GM21515 (cell line): ENCODE measurements around the gene N4BP2L2.
A peak's percentile ranks its signal among the peaks of the same experiment; 100 is the strongest.

ENCODE experiments used
- ATAC-seq: cut with Tn5 transposase; IDR thresholded peaks from one replicate; pipeline ENCODE4 v1.9.1; 2021; ENCODE audit not compliant: unreplicated experiment

N4BP2L2 gene

GRCh38 chr13:32426990-32427851 is 111.4 kb downstream of the N4BP2L2 start:
- ATAC-seq = peak; percentile 22

DNA sequence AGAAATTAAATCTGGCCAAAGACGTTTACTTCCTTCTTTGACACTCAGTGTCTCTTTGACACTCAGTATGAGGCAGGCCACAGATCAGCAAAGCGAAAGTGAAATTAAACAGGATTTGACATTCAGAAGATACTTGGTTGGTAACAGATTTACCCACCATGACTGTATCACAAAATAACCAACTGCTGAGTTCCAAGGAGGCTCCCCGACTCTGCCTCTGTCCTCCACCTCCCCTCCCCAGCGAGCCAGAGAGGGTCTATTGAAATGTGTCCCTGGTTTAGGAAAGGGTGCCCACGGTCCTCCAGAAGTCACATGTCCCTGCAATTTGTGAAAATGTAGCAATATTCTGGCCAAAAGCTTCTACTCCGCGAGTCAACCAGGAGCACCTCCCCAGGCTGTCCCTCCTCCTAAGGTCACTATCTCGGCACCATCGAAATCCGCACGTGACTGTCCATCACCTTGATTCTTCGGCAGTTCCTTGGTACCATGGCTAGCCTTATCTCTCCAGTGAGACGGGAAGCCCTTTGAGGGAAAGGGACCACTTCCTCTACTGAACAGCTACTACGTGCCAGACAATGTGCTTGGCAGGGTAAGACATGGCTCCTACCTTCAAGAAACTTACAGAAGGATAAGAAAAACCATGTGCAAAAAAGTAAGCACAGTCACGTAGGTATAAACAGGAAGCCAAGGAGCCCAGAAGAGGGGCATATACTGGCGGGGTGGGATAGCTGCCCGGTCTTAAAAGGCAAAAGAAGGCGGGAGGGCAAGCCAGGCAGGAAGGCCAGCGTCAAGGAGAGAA is 112.2 kb downstream of the N4BP2L2 start:
- ATAC-seq = peak; percentile 30

DNA sequence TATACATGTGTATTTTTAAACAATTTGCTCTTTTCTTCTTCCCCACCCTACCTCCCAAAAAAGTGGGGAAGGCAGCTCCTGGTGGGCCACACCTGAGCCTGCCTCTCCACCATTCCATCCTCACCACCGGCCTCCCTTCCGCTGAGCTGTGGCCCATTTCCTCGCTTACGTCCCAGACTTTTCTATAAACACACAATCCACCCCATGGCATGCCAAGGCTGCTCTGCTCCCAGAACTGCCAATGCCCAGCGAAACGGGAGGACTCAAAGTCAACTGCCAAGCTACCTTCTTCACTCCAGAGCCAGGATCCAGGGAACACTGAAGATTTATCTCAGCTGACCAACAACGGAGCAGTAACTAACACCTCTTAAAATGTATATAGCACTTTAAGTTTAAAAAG is 113.4 kb downstream of the N4BP2L2 start:
- ATAC-seq = no peak

DNA sequence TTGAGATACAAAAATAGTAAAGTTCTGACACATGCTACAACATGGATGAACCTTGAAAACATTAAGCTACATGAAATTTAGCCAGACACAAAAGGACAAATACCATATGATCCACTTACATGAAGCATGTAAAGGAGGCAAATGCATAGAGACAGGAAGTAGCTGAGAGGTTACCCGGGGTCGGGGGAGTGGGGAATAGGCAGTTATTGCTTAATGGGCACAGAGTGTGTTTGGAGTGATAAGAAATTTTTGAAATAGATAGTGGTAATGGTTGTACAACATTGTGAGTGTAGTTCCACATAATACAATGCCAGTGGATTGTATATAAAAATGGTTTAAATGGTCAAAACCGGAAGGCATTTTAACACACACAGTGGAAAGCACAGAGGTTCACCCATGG is 115.0 kb downstream of the N4BP2L2 start:
- ATAC-seq = no peak

GRCh38 chr13:32419862-32420261 is 118.7 kb downstream of the N4BP2L2 start:
- ATAC-seq = no peak

DNA sequence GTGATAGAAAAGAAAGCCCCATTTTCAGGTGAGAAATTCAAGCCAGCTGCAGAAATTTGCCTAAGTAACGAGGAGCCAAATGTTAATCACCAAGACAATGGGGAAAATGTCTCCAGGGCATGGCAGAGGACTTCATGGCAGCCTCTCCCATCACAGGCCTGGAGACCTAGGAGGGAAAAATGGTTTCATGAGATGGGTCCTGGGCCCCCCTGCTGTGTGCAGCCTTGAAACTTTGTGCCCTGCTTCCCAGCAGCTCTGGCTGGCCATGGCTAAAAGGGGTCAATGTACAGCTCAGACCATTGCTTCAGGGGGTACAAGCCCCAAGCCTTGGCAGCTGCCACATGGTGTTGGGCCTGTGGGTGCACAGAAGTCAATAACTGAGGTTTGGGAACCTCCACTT is 120.6 kb downstream of the N4BP2L2 start:
- ATAC-seq = no peak

- no peak for ATAC-seq
Observed at GRCh38 chr13:32415019-32415418, 123.6 kb downstream of the N4BP2L2 start.

DNA sequence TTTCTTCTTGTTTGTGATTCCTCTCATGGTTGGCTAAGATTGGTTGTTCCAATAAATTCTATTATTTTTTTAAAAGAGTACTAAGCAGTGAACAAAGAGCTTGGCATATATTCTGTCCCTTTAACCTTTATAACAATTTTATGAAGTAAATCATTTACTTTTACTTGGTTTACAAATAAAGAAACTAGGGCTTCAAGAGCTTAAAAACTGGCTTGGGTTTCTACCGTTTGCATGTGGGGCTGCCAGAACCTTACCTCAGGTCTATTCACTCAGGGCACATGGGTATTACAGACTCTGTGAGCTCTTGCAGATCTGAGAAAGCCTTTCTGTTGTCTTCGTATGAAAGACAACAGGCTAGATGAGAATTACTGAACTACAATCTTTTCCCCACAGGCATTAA is 124.0 kb downstream of the N4BP2L2 start:
- no peak for ATAC-seq

- ATAC-seq = no peak
Observed at GRCh38 chr13:32413284-32413683, 125.3 kb downstream of the N4BP2L2 start.

DNA sequence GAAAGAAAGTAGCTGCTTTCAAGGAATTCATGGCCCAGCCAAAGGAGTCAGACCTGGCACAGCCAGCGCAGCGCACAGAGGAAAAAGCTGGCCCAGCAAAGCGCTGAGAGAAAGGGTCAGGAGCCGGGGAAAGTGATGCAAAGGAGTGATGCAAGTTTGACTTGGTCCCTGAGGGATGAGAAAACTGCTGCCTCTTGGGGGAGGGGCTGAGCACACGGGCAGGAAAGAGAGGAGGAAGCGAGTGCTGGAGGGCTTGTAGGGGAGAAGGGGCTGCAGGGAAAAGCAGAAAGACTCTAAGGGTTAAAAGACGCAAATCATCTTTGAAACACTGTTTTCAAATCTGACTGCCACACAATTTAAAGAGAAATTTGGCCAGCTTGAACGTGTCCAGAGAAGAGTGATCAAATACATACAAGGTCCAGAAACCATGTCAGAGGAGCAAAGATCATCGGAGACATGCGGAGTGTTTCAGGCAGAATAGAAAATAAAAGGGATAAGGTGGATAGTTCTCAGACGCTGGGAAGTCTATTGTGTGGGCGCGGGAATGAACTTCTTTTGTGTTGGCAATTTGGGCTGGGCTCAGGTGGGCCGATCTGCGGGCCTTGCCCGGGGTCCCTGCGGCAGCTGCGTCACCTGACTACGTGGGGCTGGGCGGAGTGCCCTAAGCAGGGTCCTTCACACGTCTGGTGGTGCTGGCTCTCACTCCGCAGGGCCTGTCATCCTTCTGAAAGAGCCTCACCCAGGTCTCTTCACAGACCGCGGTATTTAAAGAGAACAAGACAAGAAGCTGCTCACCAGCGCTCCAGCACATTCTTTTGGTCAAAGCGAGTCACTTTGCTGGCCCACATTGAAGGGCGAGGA is 128.8 kb downstream of the N4BP2L2 start:
- no peak for ATAC-seq

DNA sequence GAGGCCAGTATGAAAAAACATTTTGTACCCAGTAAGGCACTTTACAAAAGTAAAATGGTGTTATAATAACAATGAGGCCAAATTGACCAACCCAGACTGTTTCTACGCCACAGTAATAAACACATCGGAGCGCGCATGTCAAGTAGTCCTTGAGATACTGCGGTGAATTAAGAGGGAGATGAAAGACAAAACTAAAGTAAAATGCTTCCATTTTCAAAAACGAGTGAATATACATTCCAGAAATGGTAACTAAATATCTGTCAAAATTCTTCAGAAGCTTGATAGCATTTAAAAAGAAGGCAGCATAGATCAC is 129.6 kb downstream of the N4BP2L2 start:
- no peak for ATAC-seq

- ATAC-seq = no peak
Observed at GRCh38 chr13:32408296-32409000, 130.1 kb downstream of the N4BP2L2 start.

DNA sequence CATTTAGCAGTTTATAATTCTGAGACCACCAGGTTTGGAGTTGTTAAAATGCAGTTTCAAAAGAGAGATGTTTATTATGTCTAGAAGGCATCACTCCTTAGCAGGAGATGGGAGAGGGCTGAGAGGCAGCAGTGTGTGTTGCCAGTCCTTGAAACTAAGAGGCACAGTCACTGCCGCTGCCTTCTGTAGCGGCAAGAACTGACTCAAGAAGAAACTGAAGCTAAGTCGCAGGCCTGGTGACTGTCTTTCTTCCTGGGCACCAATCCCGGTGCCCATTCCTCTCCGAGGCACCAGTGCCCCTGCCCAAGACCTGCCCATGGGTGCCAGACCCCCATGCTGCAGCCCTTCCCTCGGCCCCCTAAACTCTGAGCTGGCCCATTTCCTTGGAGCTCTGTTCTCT is 130.7 kb downstream of the N4BP2L2 start:
- ATAC-seq = no peak

- ATAC-seq = no peak
Observed at GRCh38 chr13:32403108-32403507, 135.5 kb downstream of the N4BP2L2 start.

GRCh38 chr13:32391101-32391619 is 147.4 kb downstream of the N4BP2L2 start:
- no peak for ATAC-seq

DNA sequence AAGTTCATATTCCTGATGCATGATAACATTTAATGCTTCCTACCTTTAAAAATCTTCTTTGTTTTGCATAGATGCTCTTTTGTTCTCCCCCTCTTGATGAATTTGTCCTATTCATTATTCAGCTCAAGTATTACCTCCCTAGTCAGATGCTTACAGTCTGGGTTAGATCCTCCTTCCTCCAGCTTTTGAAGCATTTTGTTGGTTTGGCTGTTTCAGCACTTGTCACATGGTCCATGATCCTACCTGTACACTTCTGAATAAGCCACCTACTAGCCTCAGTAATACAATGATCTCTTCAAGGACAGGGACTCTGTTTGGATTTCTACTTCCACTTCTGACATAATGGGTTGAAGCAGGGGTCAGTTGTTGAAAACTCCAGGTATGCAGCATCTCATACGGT is 148.1 kb downstream of the N4BP2L2 start:
- no peak for ATAC-seq

GRCh38 chr13:32390048-32390447 is 148.5 kb downstream of the N4BP2L2 start:
- no peak for ATAC-seq

DNA sequence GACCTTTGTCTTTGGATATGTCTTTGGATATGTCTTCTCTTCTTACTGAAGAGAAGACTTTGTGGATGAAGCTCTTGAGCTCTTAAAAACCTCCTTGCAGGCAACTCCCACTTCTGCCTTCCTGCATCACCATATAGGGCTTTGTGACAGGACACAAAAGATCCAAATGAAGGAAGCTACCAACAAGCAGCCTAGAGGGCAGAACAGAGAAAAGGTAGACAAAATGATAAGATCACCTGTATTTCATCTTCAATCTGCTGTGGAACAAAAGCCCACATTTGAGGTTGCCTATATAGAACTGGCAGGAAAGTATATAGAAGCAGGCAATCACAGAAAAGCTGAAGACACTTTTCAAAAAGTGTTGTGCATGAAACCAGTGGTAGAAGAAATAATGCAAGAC is 153.2 kb downstream of the N4BP2L2 start:
- ATAC-seq = no peak

GRCh38 chr13:32384702-32385101 is 153.9 kb downstream of the N4BP2L2 start:
- ATAC-seq = no peak

- ATAC-seq = no peak
Observed at GRCh38 chr13:32383836-32384618, 154.6 kb downstream of the N4BP2L2 start.
